Tibial nerve (tissue), 4 donors: ENCODE data around the gene PKNOX2. TPM values are rescaled to one million over a fixed set of nuclear protein-coding genes. Genes with fewer than 3 reads are reported as not detected.

Experiments
- DNase-seq, 2 donors: peaks; one replicate each; pipeline ENCODE4 v3.0.0-alpha.2; 2019; ENCODE audit warnings: low spot score in 2 of 2
- H3K27ac ChIP-seq, 4 donors: fragments of 200-600 bp; sonication (generic) in 3 of 4; one replicate each; pipeline ENCODE4 v1.5.1; 2017 to 2019; ENCODE audit warnings: mild to moderate bottlenecking in 1 of 4
- H3K27me3 ChIP-seq, 2 donors: fragments of 200-600 bp; sonication (generic) in 1 of 2; one replicate each; pipeline versions ENCODE4 v1.5.1 to v1.6.0; 2017 to 2019
- H3K36me3 ChIP-seq, 3 donors: fragments of 200-600 bp; sonication (generic); one replicate each; pipeline ENCODE4 v1.5.1; 2018 to 2019
- H3K4me1 ChIP-seq, 4 donors: fragments of 200-600 bp; sonication (generic) in 3 of 4; one replicate each; pipeline ENCODE4 v1.5.1; 2017 to 2019
- H3K4me3 ChIP-seq, 4 donors: fragments of 200-600 bp; sonication (generic) in 3 of 4; one replicate each; pipeline ENCODE4 v1.5.1; 2017 to 2019; ENCODE audit warnings: mild to moderate bottlenecking in 1 of 4, moderate library complexity in 1 of 4
- H3K9me3 ChIP-seq, 4 donors: fragments of 200-600 bp; sonication (generic) in 3 of 4; one replicate each; pipeline ENCODE4 v1.5.1; 2017 to 2019
- EP300 ChIP-seq, 2 donors: sonication (generic); formaldehyde crosslinking; IDR thresholded peaks; one replicate each; pipeline ENCODE4 v1.6.1; 2017; ENCODE audit warnings: antibody characterized with exemption in 2 of 2, mild to moderate bottlenecking in 1 of 2
- POLR2A ChIP-seq, 2 donors: fragments of 450-650 bp; IDR thresholded peaks; one replicate each; pipeline ENCODE4 v1.6.1; 2017; ENCODE audit warnings: antibody characterized with exemption in 2 of 2, mild to moderate bottlenecking in 2 of 2, moderate library complexity in 2 of 2
- WGBS, 2 donors: methylation state at CpG; one replicate each; pipeline ENCODE4 v1.1.5; 2018; 5-methylcytosine and 5-hydroxymethylcytosine counted together
- total RNA-seq, 4 donors: library from RNA; depleted of rRNA; stranded (reverse); fragments of >200 nt; gene quantifications; one replicate each; pipeline ENCODE4 v1.1.0, GENCODE V29; 2016
- TF ChIP-seq, protein P1 (sequence below), 5 experiments: fragments of 200-600 bp in 3 of 5; fragments of 450-650 bp in 2 of 5; sonication (generic) in 3 of 5; IDR thresholded peaks; one replicate each; pipeline ENCODE4 v1.5.1; 2016 to 2019; ENCODE audit warnings: antibody characterized with exemption in 5 of 5, mild to moderate bottlenecking in 3 of 5, moderate library complexity in 2 of 5

Gene PKNOX2
- total RNA-seq, 4 donors from 2014 or later = 5.7 to 7.2 (median 6.4) TPM

- DNase-seq = no peak
- Histone ChIP-seq H3K27ac (no peak overlapping the region), H3K27me3 (no peaks in the 10 kb centered on the region), H3K4me1 (peaks cover 0 to 39% (median 9%) of the 10 kb centered on the region in 4 donors), H3K9me3 (no peaks in the 10 kb centered on the region), H3K36me3 (no peaks in the 10 kb centered on the region), H3K4me3 (no peak overlapping the region)
- TF ChIP-seq, protein P1, sequence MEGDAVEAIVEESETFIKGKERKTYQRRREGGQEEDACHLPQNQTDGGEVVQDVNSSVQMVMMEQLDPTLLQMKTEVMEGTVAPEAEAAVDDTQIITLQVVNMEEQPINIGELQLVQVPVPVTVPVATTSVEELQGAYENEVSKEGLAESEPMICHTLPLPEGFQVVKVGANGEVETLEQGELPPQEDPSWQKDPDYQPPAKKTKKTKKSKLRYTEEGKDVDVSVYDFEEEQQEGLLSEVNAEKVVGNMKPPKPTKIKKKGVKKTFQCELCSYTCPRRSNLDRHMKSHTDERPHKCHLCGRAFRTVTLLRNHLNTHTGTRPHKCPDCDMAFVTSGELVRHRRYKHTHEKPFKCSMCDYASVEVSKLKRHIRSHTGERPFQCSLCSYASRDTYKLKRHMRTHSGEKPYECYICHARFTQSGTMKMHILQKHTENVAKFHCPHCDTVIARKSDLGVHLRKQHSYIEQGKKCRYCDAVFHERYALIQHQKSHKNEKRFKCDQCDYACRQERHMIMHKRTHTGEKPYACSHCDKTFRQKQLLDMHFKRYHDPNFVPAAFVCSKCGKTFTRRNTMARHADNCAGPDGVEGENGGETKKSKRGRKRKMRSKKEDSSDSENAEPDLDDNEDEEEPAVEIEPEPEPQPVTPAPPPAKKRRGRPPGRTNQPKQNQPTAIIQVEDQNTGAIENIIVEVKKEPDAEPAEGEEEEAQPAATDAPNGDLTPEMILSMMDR (IDR thresholded peaks at IDR 0.05) = no peak
- no peak for TF ChIP-seq POLR2A (IDR thresholded peaks at IDR 0.05)
- TF ChIP-seq EP300 (IDR thresholded peaks at IDR 0.05) = no peak
- WGBS, 2 donors = 93 to 100% methylated on average over 3 of the region's 3 CpGs
Observed at GRCh38 chr11:125270106-125270505, 105.6 kb downstream of the PKNOX2 start.

GRCh38 chr11:125270711-125271110 is 106.2 kb downstream of the PKNOX2 start:
- H3K36me3 ChIP-seq = no peaks in the 10 kb centered on the region
- 68 to 81% methylated on average over 2 of the region's 2 CpGs for WGBS, 2 donors
- H3K9me3 ChIP-seq = no peaks in the 10 kb centered on the region

DNA sequence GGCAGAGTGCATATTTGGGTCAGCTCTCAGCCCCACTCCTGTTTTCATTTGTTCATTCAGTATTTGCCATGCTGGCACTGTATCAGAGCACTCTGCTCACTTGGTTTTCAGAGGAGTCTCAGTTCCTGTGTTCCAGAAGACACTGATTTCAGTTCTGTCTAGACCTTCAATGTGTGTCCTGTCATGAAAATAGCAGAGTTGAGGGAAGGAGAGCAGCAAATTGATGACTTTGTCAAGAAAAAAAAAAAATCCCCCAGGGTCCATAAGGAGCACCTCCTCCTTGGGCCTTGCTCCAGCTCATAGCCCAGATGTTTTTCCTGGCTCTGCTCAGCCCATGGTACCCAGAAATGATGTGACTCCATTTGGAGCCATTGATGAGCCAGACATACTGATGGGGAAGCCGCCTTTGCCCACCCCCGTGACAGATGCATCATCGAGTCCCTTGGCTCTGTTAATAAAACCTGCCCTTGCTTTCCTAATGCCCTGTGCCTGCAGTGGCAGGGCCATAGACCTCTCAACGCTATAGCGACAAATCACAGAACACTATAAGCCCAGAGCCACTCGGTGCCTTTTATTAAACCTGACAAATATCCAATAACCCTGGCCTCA is 107.0 kb downstream of the PKNOX2 start:
- peak overlapping the region in 1 of 4 donors; percentile 50 for H3K27ac ChIP-seq
- peaks cover 0 to 45% (median 7%) of the 10 kb centered on the region in 4 donors for H3K4me1 ChIP-seq
- WGBS, 2 donors = 89 to 90% methylated on average over 6 of the region's 6 CpGs
- no peak for TF ChIP-seq POLR2A (IDR thresholded peaks at IDR 0.05)
- TF ChIP-seq, protein P1 (IDR thresholded peaks at IDR 0.05) = no peak
- no peak for TF ChIP-seq EP300 (IDR thresholded peaks at IDR 0.05)
- no peaks in the 10 kb centered on the region for H3K9me3 ChIP-seq
- no peak overlapping the region for H3K4me3 ChIP-seq
- no peaks in the 10 kb centered on the region for H3K27me3 ChIP-seq
- DNase-seq = no peak
- H3K36me3 ChIP-seq = no peaks in the 10 kb centered on the region

More at GRCh38 chr11:125270711-125271110, 106.2 kb downstream of the PKNOX2 start:
- DNase-seq = no peak
- Histone ChIP-seq H3K4me3 (no peak overlapping the region), H3K27me3 (no peaks in the 10 kb centered on the region), H3K27ac (peak overlapping the region in 1 of 4 donors; percentile 50), H3K4me1 (peaks cover 0 to 40% (median 7%) of the 10 kb centered on the region in 4 donors)
- TF ChIP-seq EP300 (IDR thresholded peaks at IDR 0.05) = no peak
- no peak for TF ChIP-seq POLR2A (IDR thresholded peaks at IDR 0.05)
- TF ChIP-seq, protein P1 (IDR thresholded peaks at IDR 0.05) = no peak

GRCh38 chr11:125272092-125272491 is 107.5 kb downstream of the PKNOX2 start:
- WGBS, 2 donors = 95 to 98% methylated on average over 3 of the region's 3 CpGs

GRCh38 chr11:125272821-125273220 is 108.3 kb downstream of the PKNOX2 start:
- peak overlapping the region in 2 of 4 donors; percentile 25 to 56 for H3K27ac ChIP-seq
- TF ChIP-seq POLR2A (IDR thresholded peaks at IDR 0.05) = no peak
- TF ChIP-seq, protein P1 (IDR thresholded peaks at IDR 0.05) = no peak
- TF ChIP-seq EP300 (IDR thresholded peaks at IDR 0.05) = no peak
- no peaks in the 10 kb centered on the region for H3K27me3 ChIP-seq
- 39 to 49% methylated on average over 10 of the region's 10 CpGs for WGBS, 2 donors
- no peaks in the 10 kb centered on the region for H3K36me3 ChIP-seq
- H3K4me1 ChIP-seq = peaks cover 0 to 44% (median 7%) of the 10 kb centered on the region in 4 donors
- no peaks in the 10 kb centered on the region for H3K9me3 ChIP-seq
- no peak for DNase-seq
- no peak overlapping the region for H3K4me3 ChIP-seq

More at GRCh38 chr11:125272092-125272491, 107.5 kb downstream of the PKNOX2 start:
- no peak for DNase-seq
- no peaks in the 10 kb centered on the region for H3K27me3 ChIP-seq
- H3K9me3 ChIP-seq = no peaks in the 10 kb centered on the region
- no peak for TF ChIP-seq POLR2A (IDR thresholded peaks at IDR 0.05)
- TF ChIP-seq EP300 (IDR thresholded peaks at IDR 0.05) = no peak
- TF ChIP-seq, protein P1 (IDR thresholded peaks at IDR 0.05) = no peak
- H3K27ac ChIP-seq = peak overlapping the region in 1 of 4 donors; percentile 56
- H3K36me3 ChIP-seq = no peaks in the 10 kb centered on the region
- H3K4me1 ChIP-seq = peaks cover 0 to 48% (median 7%) of the 10 kb centered on the region in 4 donors
- H3K4me3 ChIP-seq = no peak overlapping the region
